Nucleus accumbens (tissue), 56 donors: ENCODE results near the gene ARF4.
A peak's percentile ranks its signal among the peaks of the same experiment; 100 is the strongest.

Source experiments
- DNase-seq, 56 donors: peaks; one replicate each; lab custom pipeline; 2025; lab: John Stamatoyannopoulos, UW

The ARF4 gene

DNA sequence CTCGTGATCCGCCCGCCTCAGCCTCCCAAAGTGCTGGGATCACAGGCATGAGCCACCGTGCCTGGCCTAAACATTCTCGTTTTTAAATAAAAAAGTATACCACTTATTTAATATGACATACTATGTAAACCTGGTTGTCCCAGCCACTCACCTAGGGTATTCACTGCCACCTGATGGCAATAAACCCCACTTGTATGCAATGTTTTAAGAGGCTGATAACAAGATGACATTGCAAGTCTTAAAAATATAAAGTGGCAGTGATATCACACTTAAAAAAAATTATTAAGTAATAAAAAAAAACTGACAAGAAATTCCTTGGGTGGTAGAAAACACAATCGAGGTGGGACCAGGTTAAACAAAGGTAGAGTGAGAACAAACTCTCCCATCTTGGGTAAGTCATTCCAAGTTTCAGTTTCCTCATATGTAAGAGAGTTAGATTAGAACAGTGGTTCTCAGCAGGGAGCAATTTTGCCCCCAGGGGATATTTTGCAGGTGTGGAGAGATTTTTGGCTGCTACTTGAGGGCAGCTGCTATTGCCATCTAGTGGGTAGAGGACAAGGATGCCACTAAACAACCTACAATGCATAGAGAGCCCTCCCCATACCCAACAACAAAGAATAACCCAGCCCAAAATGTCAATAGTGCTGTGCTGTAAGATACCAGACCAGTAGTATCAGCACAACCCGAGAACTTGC is 14.5 kb downstream of the ARF4 start:
- no peak for DNase-seq

DNA sequence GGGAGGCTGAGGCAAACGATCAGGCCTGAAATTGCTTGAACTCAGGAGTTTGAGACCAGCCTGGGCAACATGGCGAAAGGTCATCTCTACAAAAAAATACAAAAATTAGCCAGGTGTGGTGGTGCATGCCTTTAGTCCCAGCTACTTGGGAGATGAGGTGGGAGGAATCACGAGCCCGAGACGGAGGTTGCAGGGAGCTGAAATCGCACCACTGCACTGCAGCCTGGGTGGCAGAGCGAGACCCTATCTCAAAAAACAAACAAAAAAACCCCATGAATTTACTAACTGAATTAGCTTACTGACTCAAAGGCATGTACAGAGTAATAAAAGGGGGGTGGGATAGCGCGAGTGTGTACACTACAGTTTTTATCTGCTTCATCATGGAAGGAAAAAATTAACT is 19.3 kb downstream of the ARF4 start:
- no peak for DNase-seq

DNA sequence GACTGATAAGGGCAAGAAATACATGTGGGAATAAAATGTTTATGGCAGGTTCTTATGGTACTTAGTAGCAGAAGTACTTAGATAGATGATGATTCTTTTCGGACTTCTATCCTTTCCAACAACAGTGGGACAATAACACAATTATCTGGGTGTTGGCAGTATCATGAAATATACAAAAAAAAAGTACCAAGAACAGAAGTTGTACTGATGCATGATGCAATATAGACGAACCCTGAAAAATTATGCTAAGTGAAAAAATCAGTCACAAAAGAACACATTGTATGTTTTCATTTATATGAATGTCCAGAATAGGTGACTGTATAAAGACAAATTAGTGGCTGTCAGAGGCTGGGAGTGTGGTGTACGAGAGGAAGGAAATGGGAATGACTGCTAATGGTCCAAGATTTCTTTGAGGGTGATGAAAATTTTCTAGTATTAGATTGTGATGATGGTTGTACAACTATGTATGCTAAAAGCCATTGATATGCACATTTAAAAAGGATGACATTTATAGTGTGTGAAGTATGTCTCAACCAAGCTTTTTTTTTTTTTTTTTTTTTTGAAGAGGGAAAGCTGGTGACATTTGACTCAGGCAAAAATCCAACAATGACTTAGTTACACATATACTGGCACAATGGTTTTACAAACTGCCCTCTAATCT is 21.0 kb downstream of the ARF4 start:
- DNase-seq: no peak

DNA sequence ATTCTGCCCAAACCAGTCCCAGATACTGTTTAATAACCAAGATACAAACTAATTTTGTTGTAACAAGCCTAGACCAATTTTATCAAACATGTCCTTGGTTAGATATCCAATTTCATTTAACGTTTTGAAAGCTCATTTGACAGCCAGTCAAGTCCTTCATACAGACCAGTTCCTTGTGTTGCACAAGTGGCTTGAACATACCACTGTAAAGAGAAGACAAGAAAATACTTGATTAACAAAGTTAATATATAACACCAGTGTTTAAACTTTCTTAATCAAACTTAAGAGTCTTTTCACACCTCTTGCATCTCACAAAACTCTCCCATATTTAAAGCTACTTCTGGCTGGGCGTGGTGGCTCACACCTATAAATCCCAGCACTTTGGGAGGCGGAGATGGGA is 25.0 kb downstream of the ARF4 start:
- no peak for DNase-seq

DNA sequence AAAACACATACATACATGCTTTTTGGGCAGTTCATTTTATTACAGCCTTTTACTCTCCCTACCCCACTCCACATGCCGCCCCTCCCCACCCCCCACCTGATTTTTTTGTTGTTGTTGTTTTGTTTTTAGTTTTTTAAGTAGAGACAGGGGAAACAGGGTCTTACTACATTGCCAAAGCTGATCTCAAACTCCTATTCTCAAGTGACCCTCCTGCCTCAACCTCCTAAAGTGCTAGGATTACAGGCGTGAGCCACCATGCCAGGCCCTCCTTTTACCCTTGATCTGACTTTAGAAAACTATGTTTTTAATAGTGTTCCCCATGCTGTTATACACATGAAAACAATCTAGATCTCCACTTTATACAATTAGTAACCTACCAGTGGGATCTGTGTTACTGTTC is 26.3 kb downstream of the ARF4 start:
- no peak for DNase-seq

DNA sequence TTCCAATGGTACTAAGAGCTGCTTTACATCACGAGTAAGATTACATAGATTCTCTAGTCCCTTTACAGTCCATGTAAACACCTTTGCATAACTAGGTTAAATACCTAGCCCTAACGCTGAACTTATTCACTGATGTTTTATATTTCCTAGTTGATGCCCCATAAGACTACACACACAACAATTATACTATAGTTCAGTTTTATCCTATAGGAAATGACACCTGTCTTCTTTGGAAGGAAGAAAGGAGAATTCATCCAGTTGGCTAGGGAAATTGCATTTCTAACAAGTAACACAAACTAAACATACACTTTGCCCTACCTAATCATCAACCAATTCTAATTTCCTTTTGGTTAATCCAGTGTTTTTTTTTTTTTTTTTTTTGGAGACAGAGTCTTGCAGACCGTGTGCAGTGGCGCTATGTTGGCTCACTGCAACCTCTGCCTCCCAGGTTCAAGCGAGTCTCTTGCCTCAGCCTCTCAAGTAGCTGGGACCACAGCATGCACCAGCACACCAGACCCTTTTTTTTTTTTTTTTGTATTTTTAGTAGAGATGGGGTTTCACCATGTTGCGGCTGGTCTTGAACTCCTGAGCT is 27.2 kb downstream of the ARF4 start:
- DNase-seq: no peak

DNA sequence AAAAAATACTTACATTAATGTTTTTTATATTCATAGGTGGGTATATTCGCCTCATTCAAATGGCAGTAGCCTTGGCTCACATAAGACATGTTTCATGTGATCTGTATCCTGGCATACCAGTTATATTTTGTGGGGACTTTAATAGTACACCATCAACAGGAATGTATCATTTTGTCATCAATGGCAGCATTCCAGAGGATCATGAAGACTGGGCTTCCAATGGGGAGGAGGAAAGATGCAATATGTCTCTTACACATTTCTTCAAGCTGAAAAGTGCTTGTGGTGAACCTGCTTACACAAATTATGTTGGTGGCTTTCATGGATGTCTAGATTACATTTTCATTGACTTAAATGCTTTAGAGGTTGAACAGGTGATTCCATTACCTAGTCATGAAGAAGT is 37.6 kb downstream of the ARF4 start:
- no peak for DNase-seq

DNA sequence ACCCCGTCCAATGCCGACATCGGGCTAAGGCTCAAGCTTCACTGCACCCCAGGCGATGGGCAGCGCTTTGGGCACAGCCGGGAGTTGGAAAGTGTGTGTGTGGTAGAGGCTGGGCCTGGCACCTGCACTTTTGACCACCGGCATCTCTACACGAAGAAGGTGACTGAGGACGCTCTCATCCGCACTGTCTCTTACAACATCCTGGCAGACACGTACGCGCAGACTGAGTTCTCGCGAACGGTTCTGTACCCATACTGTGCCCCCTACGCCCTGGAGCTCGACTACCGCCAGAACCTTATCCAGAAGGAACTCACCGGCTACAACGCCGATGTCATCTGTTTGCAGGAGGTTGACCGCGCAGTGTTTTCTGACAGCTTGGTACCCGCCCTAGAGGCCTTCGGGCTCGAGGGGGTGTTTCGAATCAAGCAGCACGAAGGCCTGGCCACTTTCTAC is 40.0 kb downstream of the ARF4 start:
- peak in 1 of 56 donors; percentile 6 for DNase-seq

DNA sequence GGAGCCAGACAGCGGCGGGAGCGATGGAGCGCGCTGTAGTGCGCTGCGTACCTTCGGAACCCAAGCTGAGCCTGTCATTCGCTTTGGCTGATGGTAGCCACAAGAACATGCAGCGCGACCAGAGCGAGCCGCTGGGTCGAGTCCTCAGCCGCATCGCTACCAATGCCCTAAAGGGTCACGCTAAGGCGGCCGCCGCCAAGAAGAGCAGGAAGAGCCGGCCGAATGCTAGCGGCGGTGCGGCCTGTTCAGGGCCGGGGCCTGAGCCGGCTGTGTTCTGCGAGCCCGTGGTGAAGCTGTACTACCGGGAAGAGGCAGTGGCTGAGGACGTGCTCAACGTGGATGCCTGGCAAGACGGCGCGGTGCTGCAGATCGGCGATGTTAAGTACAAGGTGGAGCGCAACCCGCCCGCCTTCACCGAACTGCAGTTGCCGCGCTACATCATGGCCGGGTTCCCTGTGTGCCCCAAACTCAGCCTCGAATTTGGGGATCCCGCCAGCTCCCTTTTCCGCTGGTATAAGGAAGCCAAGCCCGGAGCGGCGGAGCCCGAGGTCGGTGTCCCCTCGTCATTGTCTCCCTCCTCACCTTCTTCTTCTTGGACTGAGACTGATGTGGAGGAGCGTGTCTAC is 40.6 kb downstream of the ARF4 start:
- peak in 16 of 56 donors; percentile 8 to 63 (median 40) for DNase-seq

DNA sequence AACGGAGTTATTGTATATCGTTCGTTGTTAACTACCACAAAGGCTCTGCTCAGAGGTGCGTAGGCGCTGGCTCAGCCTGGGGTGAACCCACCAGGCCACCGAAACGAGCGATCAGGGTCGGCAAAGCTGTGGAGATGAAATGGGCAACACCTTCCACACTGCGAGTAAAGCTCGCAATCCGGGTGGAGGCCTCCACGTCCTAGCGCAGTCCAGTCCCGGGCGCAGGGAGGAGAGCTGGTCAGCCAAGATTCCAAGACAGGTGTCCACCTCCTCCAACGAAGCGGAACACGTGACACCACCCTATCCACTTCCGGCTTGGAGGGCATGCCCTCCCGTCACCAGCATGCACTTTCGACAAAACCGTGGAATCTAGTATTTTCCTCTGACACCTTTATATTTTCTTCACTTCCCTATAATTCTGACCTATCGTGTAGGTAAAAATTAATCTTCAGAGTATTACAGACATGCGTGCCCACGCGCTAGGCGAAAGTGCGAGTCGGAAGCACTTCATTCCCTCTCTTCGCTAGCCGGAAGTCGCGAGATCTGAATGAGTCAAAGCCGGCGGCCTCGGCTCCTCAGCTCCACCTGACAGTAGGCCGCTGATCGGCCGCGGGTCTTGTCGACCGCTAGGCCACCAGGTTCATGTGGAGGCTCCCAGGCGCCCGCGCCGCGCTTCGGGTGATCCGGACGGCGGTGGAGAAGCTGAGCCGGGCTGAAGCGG is 41.2 kb downstream of the ARF4 start, which contains the start of gene PDE12:
Gene PDE12 (plus strand): TSS at position 537 of the 721 bp plus-strand sequence. CDS start 106 bp downstream, at position 643.
- DNase-seq: peak in 55 of 56 donors; percentile 57 to 97 (median 90)

DNA sequence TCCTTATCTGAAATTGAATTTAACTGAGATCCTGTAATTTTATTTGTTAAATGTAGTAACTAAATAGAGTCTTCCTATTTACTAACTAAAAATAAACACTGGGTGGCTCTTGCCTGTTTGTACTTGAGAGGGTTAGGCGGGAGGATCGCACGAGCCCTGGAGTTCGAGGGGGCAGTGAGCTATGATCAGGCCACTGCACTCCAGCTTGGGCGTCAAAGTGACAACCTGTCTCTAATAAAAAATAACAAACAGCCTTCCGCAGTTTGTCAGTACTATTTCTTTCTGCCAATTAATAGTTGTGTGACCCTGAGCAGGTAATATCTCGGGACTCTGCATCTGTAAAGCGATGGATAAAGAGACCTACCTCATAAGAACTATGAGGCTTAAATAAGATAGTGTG is 41.8 kb downstream of the ARF4 start:
- peak in 1 of 56 donors; percentile 5 for DNase-seq

DNA sequence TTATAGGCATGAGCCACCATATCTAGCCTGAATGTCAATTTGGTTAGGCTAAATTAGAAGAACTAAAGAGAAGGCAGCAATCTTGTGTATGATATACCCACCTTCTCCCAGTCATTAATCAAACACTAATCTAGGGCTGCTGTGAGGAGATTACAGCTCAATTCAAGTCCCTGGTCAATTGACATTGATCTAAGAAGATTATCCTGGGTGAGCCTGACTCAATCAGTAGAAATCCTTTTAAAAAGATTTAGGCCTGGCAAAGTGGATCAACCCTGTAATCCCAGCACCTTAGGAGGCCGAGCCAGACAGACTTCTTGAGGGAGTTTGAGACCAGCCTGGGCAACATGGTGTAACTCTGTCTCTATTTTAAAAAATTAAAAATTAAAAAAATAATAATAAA is 50.5 kb downstream of the ARF4 start:
- no peak for DNase-seq

DNA sequence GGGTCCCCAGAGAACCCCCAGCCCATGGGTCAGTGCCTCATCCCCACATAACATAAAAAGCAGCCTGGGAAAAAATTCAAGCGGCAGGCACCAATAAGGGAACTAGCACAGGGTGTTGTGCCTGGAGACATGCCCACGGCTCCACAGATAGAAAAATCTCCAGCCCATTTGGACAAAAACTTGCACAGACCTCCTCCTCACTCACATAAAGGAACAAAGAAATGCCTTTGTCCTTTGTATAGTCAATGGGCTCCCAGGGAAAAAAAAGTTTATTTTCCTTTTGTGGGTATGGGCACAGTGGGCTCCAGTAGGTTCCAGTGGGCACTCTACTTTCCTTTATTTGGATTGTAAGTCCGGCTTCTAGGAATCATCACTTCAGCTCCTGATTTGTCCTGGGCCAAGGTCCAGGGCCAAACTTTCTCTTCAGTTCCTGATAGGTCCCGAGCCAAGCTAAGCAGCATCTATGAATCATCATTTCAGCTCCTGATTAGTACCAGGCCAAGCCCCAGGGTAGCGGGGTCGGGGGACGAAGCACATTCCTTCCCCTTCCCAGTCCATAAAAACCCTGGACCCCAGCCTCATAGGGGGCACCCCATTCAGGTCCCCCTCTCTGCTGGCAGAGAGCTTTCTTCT is 51.4 kb downstream of the ARF4 start:
- peak in 7 of 56 donors; percentile 2 to 34 (median 6) for DNase-seq

DNA sequence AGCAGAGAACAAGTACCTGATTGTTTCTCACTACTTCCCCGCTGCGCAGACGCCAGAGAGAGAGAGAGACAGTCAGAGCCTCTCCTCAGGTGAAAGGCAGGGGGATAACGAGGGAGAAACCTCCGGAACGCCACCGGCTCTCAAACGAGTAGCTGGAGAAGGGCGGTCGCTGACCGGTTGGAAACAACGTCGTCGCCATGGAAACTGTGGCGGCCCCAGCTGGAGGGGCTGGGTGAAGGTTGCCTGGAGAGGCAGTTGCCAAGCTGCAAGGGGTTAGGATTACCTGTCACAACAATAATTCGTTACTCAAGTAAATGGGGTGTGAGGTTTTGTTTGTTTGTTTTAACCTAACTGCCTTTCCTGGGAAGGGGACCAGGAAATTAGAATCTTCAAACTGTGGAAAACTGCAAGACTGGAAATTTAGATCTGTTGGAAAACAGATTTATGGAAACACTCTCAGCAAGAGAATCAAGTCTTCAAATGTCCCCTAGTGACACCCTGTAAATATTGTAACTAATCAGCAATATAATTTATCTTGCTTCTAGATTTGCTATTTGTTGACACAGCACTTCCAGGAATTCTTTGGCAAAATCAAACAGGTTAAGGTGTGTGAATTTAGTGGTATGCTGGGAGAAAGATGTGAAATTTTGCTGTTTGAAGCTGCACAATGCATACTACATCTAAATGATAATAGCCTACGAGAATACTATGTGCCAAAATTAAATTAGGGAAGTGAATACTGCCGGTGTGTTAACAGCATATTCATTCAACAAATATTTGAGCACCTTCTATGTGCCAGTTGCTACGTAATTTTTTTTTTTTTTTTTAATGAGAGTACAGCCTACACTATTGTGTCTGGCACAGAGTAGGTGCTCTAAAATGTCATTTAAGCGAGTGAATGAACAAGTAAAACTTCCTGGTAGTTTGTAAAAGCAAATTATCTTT is 52.7 kb downstream of the ARF4 start, which contains the start of gene DNAH12:
Gene DNAH12 (minus strand): TSS at position 164 of the 945 bp plus-strand sequence. CDS start 1,474 bp downstream, outside the sequence.
- peak in 20 of 56 donors; percentile 2 to 41 (median 9) for DNase-seq

DNA sequence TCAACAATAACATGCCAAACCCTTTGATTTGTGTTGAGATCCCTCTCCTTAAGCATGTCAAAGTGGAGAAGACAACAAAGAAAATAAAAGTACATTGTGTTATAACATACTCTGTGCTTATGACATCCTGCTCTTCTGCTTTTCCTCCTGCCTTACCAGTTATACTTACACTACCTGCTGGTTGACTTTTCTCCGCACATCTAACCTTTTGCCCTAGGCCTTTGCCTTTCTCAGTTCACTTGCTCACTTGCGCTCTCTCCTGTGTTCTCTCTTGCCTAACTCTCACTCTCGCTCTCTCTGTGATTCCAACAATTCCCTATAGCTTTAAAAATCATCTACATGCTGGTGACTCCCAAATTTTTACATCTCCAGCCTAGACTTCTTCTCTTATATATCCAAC is 58.7 kb downstream of the ARF4 start:
- no peak for DNase-seq

DNA sequence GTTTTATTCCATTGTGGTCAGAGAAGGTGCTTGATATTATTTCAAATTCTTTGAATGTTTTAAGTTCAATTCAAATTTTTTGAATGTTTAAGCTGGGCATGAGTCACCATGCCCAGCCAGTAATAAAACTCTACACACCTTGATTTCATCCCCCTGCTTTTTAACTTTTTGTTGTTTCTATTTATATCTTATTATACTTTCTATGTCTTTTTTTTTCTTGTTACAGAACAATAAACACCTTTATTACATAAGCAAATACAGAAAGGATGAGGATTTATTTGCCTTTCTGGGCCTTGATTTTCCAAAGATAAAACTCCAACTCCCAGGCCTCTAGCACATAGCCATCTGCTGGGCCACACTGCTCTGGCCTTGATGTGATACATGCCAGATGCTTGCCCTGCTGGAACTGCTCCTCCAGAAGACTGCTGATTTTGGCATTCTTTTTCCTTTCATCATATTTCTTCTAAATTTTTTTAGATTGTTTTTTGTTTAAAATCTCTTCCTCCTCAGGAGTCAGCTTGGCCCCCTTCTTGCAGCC is 67.0 kb downstream of the ARF4 start:
- DNase-seq: no peak
